Adrenal gland (tissue), 12 donors: ENCODE measurements around the gene UTP11. TPM values are rescaled to one million over a fixed set of nuclear protein-coding genes. Genes with fewer than 3 reads are reported as not detected.

ENCODE experiments used
- DNase-seq, 7 donors: peaks; one replicate each; pipeline ENCODE4 v3.0.0-alpha.2; 2019 to 2020
- H3K27ac ChIP-seq, 5 donors: fragments of 200-600 bp; sonication (generic) in 4 of 5; 1 replicate in 3 of 5; 2 replicates in 2 of 5; pipeline versions ENCODE4 v1.5.1 to v1.8.0; 2016 to 2020; ENCODE audit warnings: mild to moderate bottlenecking in 1 of 5
- H3K27me3 ChIP-seq: fragments of 200-600 bp; 2 replicates; pipeline ENCODE4 v1.8.0; 2021
- H3K36me3 ChIP-seq, 2 donors: fragments of 200-600 bp; replicated peaks in 1 of 2; 1 replicate in 1 of 2; 2 replicates in 1 of 2; pipeline versions ENCODE4 v1.5.1 to v1.8.0; 2018 to 2022
- H3K4me1 ChIP-seq, 2 donors: fragments of 200-600 bp; replicated peaks in 1 of 2; 1 replicate in 1 of 2; 2 replicates in 1 of 2; pipeline versions ENCODE4 v1.5.1 to v1.8.0; 2018 to 2021
- H3K4me3 ChIP-seq, 4 donors: fragments of 200-600 bp; sonication (generic) in 3 of 4; one replicate each; pipeline ENCODE4 v1.5.1; 2016 to 2018
- H3K9me3 ChIP-seq, 3 donors: fragments of 200-600 bp; sonication (generic) in 1 of 3; replicated peaks in 1 of 3; 1 replicate in 2 of 3; 2 replicates in 1 of 3; pipeline versions ENCODE4 v1.5.1 to v1.8.0; 2016 to 2021
- POLR2A ChIP-seq, 2 donors: fragments of 450-650 bp; IDR thresholded peaks; one replicate each; pipeline ENCODE4 v1.6.1; 2017; ENCODE audit warnings: antibody characterized with exemption in 2 of 2, mild to moderate bottlenecking in 2 of 2, moderate library complexity in 1 of 2
- WGBS, 4 donors: extraction: QIAGEN DNeasy Blood & Tissue Kit in 2 of 4; methylation state at CpG; one replicate each; pipeline versions ENCODE4 v1.1.5 to v1.1.7; 2013 to 2017; 5-methylcytosine and 5-hydroxymethylcytosine counted together
- intact Hi-C, 2 donors: fragments of 100-400 bp; cut with DNase I; formaldehyde crosslinking; loops; one replicate each; pipeline versions ENCODE4 v1.14.1 to v1.15.0; 2022 to 2023
- polyA plus RNA-seq, 3 donors: library from polyadenylated mRNA; stranded (reverse); fragments of 200-250 nt in 2 of 3; fragments of 350-450 nt in 1 of 3; fragmentation: Illumina TruSeq in 1 of 3; extraction: RNeasy Lipid Tissue Mini Kit (QIAGEN cat#74804) in 1 of 3; gene quantifications; one replicate each; pipeline ENCODE4 v1.2.3, GENCODE V29; 2013 to 2014
- total RNA-seq, 9 donors: library from RNA; depleted of rRNA in 4 of 9; stranded (reverse); fragments of >200 nt in 4 of 9; fragments of 120-200 nt in 1 of 9; fragmentation: NEBNext Ultra II Directional in 1 of 9; extraction: Animal tissue kit (Norgen Biotek cat#: 25700) in 1 of 9; gene quantifications; one replicate each; pipeline versions ENCODE4 v1.1.0 to v1.2.4, GENCODE V29; 2013 to 2023
- TF ChIP-seq, protein P1 (sequence below), 6 experiments: fragments of 450-650 bp in 4 of 6; fragments of 200-600 bp in 2 of 6; sonication (generic) in 1 of 6; IDR thresholded peaks; 1 replicate in 5 of 6; 2 replicates in 1 of 6; pipeline versions ENCODE4 v1.5.1 to v1.8.0; 2016 to 2021; ENCODE audit warnings: antibody characterized with exemption in 6 of 6, mild to moderate bottlenecking in 2 of 6, moderate library complexity in 1 of 6
- donor health status: healthy with polysubstance abuse.
- donor health status: Bipolar disorder and iron deficiency.
- donor health status: DM: yes; HTN: yes; CAD: no.
- donor health status: DM: no; HTN: no; CAD: no.
- donor health status: DM: no; HTN: no; CAD: no.
- donor health status: DM: yes; HTN: yes; CAD: no.

The UTP11 gene
- total and polyA plus RNA-seq, 12 donors = 16.0 to 133 (median 37.4) TPM

DNA sequence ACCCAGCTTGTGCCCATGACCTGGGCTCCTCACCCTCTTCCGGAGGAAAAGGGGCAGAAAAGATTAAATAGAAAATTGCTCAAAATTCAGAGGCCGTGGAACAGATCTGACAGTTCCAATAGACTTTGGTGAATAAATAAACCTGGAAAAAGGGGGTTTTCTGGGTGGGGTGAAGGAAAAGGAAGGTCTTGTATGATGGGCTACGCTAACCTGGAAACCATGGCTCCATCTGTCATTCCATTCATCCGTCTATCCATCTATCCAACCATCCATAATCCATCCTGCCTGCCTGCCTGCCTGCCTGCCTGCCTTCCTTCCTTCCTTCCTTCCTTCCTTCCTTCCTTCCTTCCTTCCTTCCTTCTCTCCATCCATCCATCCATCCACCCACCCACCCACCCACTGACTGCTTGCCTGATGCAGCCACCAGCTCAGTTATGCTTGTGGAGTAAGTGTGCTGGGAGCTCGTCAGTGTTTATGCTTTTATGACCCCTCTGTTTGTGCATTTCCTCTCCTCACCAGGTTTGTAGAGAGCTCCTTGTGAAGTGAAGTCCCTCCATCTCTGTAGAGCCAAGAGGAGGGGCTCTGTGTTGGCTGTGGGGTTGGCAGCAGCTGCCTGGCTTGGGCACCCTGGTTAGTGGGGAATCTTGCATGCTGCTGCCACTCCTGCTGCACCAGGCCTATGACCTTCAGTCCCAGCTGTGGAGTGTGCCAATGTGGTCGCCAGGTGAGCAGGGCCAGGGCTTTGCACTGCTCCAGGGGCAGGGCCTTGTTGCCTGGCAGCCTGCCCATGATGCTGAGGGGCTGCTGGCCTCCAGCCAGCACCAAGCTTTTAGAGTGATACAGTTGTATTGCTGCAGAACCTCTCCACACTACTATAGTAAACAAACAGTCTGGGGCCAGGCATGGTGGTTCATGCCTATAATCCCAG lies 50.1 kb downstream of the UTP11 start:
- H3K9me3 ChIP-seq = no peaks in the 10 kb centered on the region
- intact Hi-C loops = no loop called here
- H3K4me1 ChIP-seq = no peaks in the 10 kb centered on the region
- no peaks in the 10 kb centered on the region for H3K36me3 ChIP-seq
- TF ChIP-seq POLR2A (IDR thresholded peaks at IDR 0.05) = no peak
- TF ChIP-seq, protein P1, sequence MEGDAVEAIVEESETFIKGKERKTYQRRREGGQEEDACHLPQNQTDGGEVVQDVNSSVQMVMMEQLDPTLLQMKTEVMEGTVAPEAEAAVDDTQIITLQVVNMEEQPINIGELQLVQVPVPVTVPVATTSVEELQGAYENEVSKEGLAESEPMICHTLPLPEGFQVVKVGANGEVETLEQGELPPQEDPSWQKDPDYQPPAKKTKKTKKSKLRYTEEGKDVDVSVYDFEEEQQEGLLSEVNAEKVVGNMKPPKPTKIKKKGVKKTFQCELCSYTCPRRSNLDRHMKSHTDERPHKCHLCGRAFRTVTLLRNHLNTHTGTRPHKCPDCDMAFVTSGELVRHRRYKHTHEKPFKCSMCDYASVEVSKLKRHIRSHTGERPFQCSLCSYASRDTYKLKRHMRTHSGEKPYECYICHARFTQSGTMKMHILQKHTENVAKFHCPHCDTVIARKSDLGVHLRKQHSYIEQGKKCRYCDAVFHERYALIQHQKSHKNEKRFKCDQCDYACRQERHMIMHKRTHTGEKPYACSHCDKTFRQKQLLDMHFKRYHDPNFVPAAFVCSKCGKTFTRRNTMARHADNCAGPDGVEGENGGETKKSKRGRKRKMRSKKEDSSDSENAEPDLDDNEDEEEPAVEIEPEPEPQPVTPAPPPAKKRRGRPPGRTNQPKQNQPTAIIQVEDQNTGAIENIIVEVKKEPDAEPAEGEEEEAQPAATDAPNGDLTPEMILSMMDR (IDR thresholded peaks at IDR 0.05) = no peak
- WGBS, 4 donors = 88 to 92% (median 91%) methylated on average over 5 to 6 of the region's 6 CpGs
- no peaks in the 10 kb centered on the region for H3K27me3 ChIP-seq
- H3K27ac ChIP-seq = no peak overlapping the region
- no peak for DNase-seq
- no peak overlapping the region for H3K4me3 ChIP-seq

DNA sequence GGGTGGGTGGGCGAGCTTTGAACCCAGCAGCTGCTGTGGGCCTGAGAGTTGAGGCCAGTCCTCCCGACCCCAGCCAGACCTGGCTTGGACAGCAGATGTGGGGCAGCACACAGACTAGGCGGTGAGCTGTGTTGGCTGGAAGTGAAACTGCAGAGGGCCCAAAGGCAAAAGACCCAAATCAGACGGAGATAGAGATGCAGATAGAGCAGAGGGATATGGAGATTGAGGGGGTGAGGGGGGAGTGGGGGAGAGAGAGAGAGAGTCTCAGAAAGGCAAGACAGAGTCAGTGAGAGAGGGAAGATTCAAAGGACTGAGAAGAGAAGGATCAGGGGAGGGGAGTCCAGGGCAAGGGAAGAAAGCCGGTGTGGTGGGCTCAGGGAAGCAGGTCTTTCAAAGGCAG lies 51.1 kb downstream of the UTP11 start:
- WGBS, 4 donors = 92 to 96% (median 94%) methylated on average over 5 of the region's 5 CpGs
- H3K27ac ChIP-seq = no peak overlapping the region
- intact Hi-C loops = no loop called here

DNA sequence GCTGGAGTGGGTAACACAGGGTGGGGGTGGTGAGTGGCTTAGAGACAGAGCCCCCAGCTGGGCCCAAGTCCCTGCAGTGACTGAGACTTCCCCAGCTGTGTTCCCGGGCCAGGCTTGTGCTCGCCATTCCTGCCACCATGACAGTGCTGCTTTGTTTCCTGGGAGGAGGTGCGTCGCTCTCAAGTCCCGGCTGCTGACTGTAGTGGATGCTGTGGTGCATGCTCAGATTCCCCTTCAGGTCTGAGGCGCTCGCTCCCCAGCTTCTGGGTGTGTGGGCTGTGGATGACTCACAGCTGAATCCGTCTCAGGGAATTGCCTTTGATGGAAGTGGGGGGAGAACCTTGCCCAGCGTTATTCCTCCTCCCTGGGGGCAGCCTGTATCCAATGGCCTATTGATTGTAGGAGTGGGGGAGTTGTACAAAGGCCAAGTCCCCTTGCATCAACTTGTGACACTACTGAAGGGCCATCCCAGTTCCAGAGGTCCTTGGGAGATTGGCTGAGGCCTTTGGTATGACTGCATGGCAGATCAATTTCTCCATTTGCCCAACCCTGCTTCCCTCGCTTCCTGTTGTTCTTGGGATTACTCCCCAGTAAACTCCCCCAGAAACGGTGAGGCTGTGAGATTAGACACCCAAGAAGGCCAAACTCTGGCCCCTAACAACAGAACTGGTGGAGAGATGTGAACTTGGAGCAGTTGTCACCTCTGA lies 51.8 kb downstream of the UTP11 start:
- no peak overlapping the region for H3K27ac ChIP-seq
- no peak for DNase-seq
- WGBS, 4 donors = 76 to 84% (median 77%) methylated on average over 6 to 11 of the region's 11 CpGs
- H3K27me3 ChIP-seq = no peaks in the 10 kb centered on the region
- no peaks in the 10 kb centered on the region for H3K4me1 ChIP-seq
- TF ChIP-seq, protein P1 (IDR thresholded peaks at IDR 0.05) = no peak
- no peak for TF ChIP-seq POLR2A (IDR thresholded peaks at IDR 0.05)
- no peaks in the 10 kb centered on the region for H3K9me3 ChIP-seq
- no peak overlapping the region for H3K4me3 ChIP-seq
- H3K36me3 ChIP-seq = no peaks in the 10 kb centered on the region
- intact Hi-C loops = no loop called here

More for the DNA sequence above, 51.1 kb downstream of the UTP11 start:
- TF ChIP-seq POLR2A (IDR thresholded peaks at IDR 0.05) = no peak
- TF ChIP-seq, protein P1 (IDR thresholded peaks at IDR 0.05) = no peak
- no peaks in the 10 kb centered on the region for H3K36me3 ChIP-seq
- H3K9me3 ChIP-seq = no peaks in the 10 kb centered on the region
- no peak for DNase-seq
- no peaks in the 10 kb centered on the region for H3K27me3 ChIP-seq
- no peak overlapping the region for H3K4me3 ChIP-seq
- H3K4me1 ChIP-seq = no peaks in the 10 kb centered on the region

DNA sequence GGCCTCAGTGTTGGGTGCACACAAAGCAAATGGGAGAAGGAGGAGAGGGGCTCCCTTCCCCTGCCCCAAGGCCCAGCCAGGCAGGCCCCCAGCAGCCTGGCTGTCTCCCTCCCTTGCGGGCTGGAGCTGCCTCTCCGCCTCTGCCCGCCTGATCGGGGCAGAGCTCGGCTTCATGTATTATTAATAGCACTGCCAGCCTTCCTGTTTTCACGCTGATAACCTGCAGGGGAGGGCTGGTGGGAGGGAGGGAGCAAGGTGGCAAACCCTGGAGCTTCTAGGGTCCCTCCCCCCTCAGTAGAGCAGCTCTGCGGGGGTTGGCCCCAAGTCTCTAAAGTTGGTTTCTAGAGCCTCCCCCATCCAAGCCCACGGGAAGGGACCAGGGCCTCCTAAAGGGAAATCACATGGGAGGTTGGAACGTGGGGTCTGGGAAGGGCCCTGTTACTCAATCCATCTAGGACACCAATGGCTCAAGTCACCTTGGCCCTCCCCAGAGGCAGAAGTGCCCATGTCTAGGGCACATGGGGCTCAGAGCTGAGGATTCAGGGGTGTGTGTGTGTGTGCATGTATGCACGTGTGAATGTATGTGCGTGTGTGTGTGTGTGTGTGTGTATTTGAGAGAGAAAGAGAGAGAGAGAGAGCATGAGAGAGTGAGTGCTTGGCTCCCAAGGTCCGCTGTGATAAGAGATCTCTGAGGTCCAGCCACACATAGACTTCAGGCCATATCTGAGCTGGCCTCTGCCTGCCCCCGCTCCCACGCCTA lies 55.9 kb downstream of the UTP11 start:
- intact Hi-C loops = no loop called here
- no peak for TF ChIP-seq POLR2A (IDR thresholded peaks at IDR 0.05)
- TF ChIP-seq, protein P1 (IDR thresholded peaks at IDR 0.05) = no peak
- no peak for DNase-seq
- WGBS, 4 donors = 68 to 78% (median 73%) methylated on average over 10 to 14 of the region's 14 CpGs
- no peaks in the 10 kb centered on the region for H3K27me3 ChIP-seq
- no peaks in the 10 kb centered on the region for H3K9me3 ChIP-seq
- H3K4me3 ChIP-seq = no peak overlapping the region
- no peaks in the 10 kb centered on the region for H3K36me3 ChIP-seq
- no peak overlapping the region for H3K27ac ChIP-seq
- no peaks in the 10 kb centered on the region for H3K4me1 ChIP-seq
